Lung microvascular endothelial cell (primary cell): ENCODE data around the gene SLC35F4. TPM values are rescaled to one million over a fixed set of nuclear protein-coding genes. Genes with fewer than 3 reads are reported as not detected.
"Not testable (repeated sequence)": the region's sequence is repeated elsewhere in the genome, so short reads cannot be mapped to it uniquely, and the experiment has no call there.

ENCODE experiments used
- DNase-seq, 2 donors: peaks; one replicate each; pipeline versions ENCODE4 v3.0.0 to v3.0.0-alpha.2; 2010; ENCODE audit warnings: low read depth in 2 of 2
- total RNA-seq: library from RNA; depleted of rRNA; stranded (reverse); fragments of >200 nt; gene quantifications from 2 replicates; pipeline ENCODE4 v1.2.1, GENCODE V29; 2014

The SLC35F4 gene
- total RNA-seq, 1 donor from 2014 or later: not detected

DNA sequence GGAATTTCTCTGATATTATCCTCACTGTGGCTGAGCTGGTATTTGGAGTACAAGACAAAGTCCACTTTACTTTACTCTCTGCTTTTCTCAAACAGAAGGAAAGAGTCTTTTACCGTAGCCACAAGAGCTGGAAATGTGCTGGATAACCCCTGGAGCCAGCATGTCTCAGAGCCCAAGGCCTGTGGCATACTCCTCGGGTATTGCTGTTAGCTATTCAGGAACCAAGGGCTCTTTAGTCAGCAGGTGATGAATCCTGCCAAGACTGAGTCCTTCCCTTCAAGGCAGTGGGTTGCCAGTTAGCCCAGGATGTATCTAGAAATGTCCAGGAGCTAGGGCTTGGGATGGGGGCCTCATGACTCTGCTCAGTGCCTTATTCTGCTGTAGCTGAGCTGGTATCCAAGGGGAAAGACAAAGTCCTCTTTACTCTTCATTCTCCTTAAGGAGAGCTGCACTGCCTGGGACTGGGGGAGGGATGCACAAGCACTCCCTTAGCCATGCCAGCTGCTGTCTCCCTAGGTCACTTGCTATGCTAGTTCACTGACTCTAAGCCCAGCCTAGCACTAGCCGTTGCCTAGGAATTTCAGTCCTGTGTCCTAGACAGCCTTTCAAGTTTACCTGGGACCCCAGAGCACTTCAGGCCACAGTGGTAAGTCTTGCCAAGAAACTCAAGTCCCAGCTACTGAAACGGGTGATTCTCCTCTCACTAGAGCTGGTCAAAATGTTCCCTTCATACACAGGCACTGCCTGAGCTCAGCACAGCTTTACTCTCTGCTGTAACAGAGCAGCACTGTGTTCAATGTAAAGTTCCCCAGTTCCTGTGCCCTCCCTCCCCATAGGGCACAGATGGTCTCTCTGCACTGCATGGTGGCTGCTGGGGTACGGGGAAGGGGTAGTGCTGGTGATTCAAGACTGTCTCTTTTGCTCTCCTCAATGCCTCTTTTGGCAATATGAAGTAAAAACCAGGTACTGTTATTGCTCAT lies 136.4 kb downstream of the SLC35F4 start:
- DNase-seq: no peak

DNA sequence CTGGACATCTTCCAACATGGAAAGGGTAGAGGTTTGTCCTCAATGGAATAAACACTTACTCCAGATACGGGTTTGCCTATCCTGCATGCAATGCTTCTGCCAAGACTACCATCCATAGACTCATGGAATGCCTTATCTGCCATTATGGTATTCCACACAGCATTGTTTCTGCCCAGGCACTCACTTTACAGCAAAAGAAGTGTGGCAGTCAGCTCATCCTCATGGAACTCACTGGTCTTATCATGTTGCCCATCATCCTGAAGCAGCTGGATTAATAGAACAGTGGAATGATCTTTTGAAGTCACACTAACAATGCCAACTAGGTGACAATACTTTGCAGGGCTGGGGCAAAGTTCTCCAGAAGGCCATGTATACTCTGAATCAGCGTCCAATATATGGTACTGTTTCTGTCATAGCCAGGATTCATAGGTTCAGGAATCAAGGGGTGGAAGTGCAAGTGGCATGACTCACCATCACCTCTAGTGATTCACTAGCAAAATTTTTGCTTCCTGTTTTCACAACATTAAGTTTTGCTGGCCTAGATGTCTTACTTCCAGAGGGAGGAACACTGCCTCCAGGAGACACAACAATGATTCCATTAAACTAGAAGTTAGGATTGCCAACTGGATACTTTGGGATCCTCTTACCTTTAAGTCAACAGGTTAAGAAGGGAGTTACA lies 140.4 kb downstream of the SLC35F4 start:
- peak; percentile 44 to 90 for DNase-seq

DNA sequence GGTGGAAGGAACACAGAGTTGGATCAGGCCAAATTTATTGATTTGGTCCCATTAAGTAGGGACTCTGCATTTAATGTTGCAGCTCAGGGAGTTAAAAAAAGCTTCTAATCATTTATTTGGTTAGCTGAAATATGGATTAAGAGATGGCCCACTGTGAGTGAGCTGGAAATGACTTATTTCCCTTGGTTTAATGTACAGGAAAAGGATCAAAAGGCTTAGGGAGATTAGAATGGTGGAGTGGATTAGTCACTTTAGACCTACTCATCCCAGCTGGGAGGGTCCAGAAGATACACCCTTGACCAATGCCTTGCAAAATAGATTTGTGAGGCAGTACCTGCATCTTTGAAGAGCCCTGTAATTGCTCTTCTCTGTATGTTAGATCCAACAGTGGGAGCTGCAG lies 143.8 kb downstream of the SLC35F4 start:
- DNase-seq: peak; percentile 18 to 62

DNA sequence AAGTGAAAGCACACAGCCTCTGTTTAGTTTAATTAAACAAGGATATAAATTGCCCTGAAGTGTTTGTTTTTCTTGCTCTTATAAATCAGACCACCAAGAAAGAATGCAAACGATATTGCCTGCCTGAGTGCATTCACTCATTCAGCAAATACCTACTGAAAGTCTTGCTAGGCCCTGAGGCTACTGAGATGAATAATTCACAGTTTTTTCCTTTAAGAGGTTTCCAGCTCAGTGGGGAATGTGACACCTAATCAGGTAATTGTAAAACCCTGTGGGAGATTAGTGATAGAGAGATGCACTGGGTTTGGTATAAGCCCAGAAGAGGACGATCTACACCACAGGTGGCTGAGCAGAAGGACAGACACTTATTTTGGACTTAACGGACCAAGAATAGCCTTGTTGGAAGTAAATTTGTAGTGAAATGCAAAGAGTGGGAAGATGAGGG lies 151.4 kb downstream of the SLC35F4 start:
- DNase-seq: no peak

DNA sequence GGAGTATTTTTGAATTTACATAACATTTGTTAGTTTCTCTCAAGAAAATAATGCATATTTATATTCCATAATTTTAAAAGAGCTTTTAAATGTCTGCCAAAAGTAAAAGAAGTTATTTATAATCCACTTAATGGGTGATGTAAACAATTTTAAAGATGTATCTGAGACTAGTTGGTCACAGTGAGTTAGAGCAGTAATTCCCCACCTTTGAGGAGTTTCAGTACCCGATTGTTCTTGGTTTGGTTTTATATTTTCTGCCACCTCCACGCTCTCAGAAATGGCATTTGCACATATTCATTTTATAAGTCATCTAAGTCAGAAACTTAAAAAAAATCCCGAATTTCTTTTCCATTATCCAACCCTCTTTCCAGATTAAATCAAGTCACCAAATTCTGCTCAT lies 153.2 kb downstream of the SLC35F4 start:
- DNase-seq: no peak

DNA sequence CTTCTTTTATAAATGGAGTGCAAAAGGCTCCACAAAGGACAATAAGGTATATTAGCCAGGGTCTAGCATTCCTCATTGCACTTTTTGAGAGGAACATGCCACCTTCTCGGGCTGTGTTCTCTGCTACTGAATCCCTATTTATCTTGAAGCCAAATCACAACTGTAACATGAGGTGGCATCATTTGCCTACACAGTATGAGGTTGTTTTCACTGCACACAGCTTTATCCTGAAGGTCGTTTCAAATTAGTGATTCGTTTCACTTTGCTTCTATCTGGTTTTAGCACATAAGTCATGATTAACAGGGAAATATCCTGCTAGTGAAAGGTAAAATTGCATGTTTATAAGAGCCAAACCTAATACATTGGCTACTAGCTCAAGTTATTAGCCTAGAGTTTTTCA lies 153.8 kb downstream of the SLC35F4 start:
- peak; percentile 5 to 10 for DNase-seq

DNA sequence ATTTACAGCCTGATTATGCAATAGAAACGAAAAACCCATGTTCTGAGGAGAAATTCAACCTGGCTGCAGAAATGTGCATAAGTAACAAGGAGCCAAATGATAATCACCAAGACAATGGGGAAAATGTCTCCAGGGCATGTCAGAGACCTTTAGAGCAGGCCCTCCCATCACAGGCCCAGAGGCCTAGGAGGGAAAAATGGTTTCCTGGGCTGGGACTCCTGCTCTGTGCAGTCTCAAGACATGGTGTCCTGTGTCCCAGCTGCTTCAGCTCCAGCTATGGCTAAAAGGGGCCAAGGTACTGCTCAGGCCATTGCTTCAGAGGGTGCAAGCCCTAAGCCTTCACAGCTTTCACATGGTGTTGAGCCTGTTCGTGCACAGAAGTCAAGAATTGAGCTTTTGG lies 156.0 kb downstream of the SLC35F4 start:
- DNase-seq: no peak

DNA sequence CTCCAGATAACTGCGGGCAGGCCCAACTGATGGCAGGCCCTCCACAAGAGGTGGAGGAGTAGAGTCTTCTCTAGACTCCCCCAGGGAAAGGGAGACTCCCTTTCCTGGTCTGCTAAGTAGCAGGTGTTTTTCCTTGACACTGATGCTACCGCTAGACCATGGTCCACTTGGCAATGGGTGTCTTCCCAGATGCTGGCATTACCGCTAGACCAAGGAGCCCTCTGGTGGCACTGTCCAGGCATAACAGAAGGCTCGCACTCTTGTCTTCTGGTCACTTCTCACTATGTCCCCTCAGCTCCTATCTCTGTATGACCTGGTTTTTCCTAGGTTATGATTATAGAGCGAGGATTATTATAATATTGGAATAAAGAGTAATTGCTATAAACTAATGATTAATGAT lies 156.8 kb downstream of the SLC35F4 start:
- DNase-seq: not testable (repeated sequence)

DNA sequence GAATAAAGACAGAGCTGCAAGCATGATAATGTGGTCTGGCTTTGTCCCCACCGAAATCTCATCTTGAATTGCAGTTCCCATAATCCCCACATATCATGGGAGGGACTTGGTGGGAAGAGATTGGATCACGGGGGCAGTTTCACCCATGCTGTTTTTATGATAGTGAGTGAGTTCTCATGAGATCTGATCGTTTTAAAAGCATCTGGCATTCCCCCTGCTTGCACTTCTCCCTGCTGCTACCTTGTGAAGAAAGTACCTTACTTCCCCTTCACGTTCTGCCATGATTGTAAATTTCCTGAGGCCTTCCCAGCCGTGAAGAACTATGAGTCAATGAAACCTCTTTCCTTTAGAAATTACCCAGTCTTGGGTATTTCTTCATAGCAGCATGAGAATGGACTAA lies 158.7 kb downstream of the SLC35F4 start:
- DNase-seq: no peak

DNA sequence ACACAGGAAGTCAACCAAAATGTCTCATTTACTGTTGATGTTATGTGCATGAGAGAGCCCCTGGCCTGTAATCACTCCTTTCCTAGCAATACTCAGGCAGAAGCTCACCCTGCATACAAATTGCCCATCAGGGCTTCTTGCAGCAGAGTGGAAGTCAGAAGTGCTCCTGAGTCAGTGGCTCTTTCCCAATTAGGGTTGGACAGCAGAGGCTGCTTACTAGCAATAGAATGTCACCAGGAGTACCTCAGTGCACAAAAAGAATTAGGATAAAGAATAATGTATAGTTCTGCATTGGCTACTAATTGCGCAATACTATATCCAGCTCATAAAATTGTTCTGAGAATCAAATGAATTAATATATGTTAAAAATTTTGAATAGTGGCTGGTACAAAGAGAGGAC lies 161.1 kb downstream of the SLC35F4 start:
- no peak for DNase-seq

DNA sequence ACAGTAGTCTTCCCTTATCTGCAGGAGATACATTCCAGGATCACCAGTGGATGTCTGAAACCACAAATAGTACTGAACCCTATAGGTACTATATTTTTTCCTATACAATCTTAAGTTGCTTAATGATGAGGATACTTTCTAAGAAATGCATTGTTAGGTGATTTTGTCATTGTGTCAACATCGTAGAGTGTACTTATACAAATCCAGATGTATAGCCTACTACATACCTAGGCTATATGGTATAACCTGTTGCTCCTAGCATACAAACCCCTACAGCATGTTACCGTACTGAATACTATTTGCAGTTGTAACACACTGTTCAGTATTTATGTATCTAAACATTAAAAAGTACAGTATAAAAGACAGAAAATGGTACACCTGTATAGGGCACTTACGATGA lies 165.9 kb downstream of the SLC35F4 start:
- DNase-seq: no peak

DNA sequence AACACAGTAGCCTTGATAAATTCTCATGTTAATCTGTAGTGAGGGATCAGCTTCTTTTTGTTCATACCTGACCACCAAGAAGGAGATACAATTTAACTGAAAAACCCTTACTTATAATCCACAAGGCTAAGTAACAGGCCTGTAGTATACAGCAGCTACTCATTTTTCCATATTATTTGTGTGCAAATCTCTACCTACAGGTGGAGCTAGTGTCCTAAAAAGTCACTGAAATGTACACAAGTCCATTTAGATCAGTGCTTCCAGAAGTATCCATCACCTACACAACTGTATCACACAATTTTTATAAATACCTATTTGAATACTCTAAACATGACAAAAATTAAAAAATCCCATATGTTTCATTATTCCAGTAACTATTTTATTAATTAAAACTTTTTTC lies 173.2 kb downstream of the SLC35F4 start:
- peak; percentile 70 to 75 for DNase-seq

DNA sequence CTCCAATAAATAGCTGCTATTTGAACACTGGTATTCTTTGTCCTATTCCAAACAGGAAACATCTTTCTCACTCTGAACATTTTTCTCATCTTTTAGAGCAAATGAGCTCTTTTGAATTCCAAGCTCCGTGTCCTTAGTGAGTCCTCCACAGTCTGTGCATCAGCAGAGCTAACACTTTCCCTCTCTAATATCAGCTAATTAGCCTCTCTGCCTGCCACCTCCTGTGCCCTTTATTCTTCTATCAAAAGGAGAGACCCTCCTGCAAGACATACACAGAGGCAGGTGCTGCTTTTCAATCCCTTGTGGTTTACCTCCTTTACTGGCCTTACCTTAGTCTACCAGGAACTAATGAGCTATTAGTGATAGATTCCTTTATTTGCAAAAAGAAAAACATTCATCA lies 178.5 kb downstream of the SLC35F4 start:
- DNase-seq: no peak

DNA sequence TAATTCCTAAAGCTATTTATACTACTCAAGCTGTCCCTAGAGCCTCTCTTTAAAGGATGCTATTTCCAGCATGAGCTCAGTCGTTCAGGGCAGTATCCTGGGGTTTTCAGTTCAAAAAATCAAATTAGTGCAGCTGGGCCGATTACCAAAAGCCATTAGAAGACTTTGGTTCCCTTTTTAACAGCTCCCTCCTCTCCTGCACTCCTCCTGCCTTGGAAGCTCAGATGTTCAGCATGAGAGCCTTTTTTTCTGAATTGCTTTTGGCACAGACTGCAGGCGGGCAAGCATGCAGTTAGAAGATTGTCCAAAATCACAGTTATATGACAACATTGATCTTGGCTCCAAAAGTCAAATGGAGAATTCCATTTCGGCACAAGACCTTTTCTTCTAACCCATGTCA lies 179.6 kb downstream of the SLC35F4 start:
- DNase-seq: no peak

DNA sequence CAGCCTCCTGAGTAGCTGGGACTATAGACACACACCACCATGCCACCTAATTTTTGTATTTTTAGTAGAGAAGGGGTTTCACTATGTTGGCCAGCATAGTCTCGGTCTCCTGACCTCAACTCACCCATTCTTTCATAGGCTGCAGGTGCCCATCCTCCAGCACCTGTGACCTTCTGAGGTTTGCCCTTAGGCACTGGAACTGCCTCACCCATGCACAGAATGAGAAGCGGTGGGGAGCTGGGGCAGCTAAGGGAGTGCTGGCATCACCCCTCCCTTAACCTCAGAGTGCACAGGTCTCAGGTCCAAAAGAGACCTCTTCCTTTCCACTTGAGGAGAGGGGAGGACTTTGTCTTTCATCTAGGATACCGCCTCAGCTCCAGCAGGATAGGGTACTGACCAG lies 194.9 kb downstream of the SLC35F4 start:
- no peak for DNase-seq

DNA sequence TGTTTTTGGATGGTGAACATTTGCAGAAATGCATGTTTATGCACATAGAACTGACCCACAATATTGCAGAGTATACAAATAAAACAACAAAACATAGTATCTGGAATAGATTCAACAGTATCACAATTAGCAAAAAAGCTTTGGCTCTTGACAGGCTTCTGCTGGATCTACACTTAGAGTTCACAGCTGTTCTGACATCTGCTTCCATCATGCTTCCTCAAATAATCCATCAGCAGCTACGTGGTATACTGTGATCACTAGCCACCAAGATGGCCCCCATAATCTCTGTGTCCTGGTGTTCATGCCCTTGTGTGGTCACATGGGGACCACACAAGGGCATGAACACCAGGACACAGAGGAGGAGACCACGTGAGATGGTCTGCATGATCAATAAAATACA lies 205.7 kb downstream of the SLC35F4 start:
- DNase-seq: no peak

DNA sequence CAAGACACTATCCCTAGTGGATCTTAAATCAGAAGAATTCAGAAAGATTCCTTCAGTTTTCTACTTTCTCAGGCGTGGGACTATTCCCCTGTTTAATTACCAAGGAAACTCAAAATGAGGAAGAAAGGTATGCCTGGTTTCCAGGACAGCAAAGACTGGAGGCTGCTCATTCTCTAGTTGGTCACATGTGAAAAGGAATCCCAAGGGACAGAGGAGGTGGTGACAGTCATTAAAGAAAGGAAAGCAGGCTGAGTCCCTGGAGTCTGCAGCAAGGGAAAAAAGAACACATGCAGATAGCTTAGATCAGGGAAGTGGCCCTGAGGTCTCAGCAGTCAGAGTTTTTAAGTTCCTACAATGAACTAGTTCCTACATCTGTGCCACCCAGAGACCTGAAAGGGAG lies 206.8 kb downstream of the SLC35F4 start:
- DNase-seq: no peak

DNA sequence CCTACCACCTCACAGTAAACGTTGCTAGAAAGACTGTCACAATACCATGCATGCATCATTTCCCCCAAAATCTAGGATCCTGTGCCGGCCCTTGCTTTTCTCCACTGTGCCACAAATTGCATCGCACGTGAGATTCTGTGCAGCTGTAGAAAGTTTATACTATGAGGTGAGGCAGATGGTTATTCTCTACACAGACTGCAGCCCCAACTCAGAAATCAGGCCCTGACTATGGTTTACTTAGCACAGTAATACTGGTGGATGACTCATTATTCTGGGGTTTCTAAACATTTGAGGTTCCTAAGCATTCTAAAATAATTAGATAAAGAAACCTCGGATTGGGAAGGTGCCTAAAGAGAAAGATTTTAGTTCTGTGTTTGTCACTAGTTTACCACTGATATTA lies 208.4 kb downstream of the SLC35F4 start:
- no peak for DNase-seq

DNA sequence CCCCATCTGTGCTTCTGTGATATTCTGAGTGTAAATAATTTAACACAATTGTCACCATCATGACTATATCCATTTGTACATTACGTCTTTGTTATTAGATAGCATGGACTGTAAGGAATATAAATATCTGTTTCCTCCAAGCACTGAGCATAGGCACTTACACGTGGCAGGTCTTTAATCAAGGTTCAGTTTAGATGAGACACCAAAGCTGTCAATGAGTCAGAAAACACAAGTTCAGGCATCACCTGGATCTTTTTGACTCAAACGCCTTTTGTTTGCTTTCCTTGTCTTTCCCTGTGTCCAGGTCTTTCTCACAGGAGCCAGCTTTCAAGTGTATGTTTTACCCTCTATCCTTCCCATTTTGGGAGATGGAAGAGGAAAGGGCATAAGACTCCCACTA lies 209.0 kb downstream of the SLC35F4 start:
- no peak for DNase-seq

DNA sequence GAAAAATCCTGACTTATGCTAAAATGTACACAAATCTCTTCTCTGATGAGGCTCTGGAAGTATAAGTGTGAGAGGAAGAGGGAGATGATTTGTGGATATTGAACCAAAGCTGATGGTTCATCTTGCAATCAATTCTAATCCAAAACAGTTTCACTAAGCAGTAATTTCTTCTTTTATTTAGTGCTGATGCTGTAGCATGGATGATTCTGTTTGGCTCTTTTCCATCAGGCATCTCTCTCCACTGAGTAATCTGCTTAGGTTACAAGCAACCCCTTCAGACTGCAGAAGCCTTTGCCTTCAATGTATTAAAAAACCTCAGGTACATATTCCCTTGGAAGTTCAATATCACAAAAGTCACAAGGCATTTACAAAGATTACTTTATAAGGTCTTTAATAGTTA lies 213.1 kb downstream of the SLC35F4 start:
- DNase-seq: no peak

DNA sequence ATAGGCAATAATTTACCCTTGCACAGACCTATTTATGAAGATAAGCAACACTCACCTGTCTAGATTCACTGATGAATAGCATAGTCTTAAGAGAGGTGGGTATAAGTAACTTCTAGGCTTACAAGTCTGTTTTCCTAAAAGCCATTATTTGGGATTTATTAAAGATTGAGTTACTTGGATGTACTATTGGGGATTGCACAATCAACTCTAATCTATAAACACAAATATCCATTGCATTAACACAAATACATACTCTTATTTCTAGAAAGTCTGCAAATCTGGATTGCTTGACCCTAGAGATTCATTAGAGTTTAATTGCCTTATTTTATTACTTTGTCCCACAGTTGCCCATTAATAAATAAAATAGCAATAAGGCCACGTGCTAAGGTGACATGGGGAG lies 224.1 kb downstream of the SLC35F4 start:
- DNase-seq: no peak

DNA sequence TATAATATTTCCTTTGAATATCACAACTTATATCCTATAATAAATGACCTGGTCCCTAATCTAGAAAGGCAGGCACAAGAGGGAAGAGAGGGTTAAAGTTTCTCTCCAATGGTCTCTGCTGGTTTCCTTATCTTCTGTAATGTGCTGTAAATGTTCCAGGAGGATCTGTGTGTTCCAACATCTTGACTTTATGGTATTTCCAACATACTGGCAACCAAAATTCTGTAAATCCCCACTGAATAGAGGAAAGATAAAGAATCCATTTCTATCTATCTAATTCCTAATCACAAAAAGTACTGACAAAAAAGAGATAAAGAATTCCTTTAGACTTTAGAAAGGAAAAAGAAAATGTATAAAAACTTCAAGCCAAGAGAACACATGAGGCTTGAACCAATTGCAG lies 225.9 kb downstream of the SLC35F4 start:
- DNase-seq: no peak

DNA sequence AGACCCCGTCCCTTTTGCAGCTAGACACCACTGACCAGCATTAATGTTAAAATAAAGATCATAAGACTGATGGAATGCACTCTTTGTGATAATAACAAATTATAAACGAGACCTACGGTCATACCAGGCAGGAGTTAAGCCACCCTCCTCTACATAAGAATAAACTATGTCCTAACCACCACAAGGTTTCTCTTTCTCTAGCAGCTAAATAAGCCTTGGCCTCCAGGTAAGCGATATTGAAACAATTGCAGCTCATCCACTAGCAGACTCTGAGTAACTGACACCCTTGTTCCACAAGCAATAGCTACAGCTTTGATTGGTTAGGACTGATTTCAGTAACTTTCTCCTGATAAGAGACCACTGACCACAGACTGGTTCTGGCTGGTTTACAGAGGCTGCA lies 228.0 kb downstream of the SLC35F4 start:
- DNase-seq: no peak
